H1 (cell line): ENCODE measurements around the gene LRP1. TPM values are rescaled to one million over a fixed set of nuclear protein-coding genes. Genes with fewer than 3 reads are reported as not detected.
A peak's percentile ranks its signal among the peaks of the same experiment; 100 is the strongest.

Experiments
- GABPA ChIP-seq: IDR thresholded peaks from 2 replicates; pipeline ENCODE4 v1.6.1; 2011; ENCODE audit warnings: mild to moderate bottlenecking, low read length, moderate library complexity, borderline replicate concordance; ENCODE audit not compliant: insufficient read depth
- SUZ12 ChIP-seq: fragments of 200-600 bp; sonication (generic); IDR thresholded peaks from 2 replicates; pipeline ENCODE4 v1.6.1; 2012; ENCODE audit warnings: mild to moderate bottlenecking, inconsistent platforms, low read length, moderate library complexity, mixed read lengths
- polyA plus RNA-seq, 7 experiments: library from polyadenylated mRNA; depleted of rRNA in 3 of 7; stranded (reverse) in 5 of 7; unstranded in 2 of 7; fragments of >200 nt in 5 of 7; fragments of 200-250 nt in 2 of 7; gene quantifications; 1 replicate in 5 of 7; 2 replicates in 1 of 7; 4 replicates in 1 of 7; pipeline versions ENCODE4 v1.2.1 to v1.2.3, GENCODE V29; 2011 to 2013; ENCODE audit warnings: missing spikeins in 2 of 7, mixed read lengths in 2 of 7
- total RNA-seq: library from RNA; stranded (reverse); fragmentation: NEBNext Ultra II Directional; extraction: Animal tissue kit (Norgen Biotek cat#: 25700); gene quantifications from 2 replicates; pipeline ENCODE4 v1.2.1, GENCODE V29; 2021
- TF ChIP-seq, protein P1 (sequence below): IDR thresholded peaks from 2 replicates; pipeline ENCODE4 v1.6.1; 2012; ENCODE audit warnings: low read length, inconsistent platforms

The LRP1 gene
- total and polyA plus RNA-seq, 2 of the 8 experiments (the other 6 are each of a cell fraction or from before 2014, with no cell fraction given) = 35.3 to 92.5 TPM

GRCh38 chr12:57219205-57219992 lies 91.1 kb downstream of the LRP1 start (continued):
- TF ChIP-seq SUZ12 (peak; percentile 76; the same call in 1 of the 2 replicates), GABPA (no peak)
- TF ChIP-seq, protein P1, sequence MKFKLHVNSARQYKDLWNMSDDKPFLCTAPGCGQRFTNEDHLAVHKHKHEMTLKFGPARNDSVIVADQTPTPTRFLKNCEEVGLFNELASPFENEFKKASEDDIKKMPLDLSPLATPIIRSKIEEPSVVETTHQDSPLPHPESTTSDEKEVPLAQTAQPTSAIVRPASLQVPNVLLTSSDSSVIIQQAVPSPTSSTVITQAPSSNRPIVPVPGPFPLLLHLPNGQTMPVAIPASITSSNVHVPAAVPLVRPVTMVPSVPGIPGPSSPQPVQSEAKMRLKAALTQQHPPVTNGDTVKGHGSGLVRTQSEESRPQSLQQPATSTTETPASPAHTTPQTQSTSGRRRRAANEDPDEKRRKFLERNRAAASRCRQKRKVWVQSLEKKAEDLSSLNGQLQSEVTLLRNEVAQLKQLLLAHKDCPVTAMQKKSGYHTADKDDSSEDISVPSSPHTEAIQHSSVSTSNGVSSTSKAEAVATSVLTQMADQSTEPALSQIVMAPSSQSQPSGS = no peak
